A673 (cell line): ENCODE data around the gene TMEM97. TPM values are rescaled to one million over a fixed set of nuclear protein-coding genes. Genes with fewer than 3 reads are reported as not detected.

Source experiments
- BruUV-seq: library from RNA; stranded (reverse); fragments of 400-500 nt; replicated peaks from 2 replicates; lab custom pipeline; 2021; lab: Mats Ljungman, UMichigan
- CTCF ChIA-PET: fragments of 300-600 bp; sonication (Branson Sonifier 250); formaldehyde crosslinking; loops from one replicate; lab custom pipeline; 2022; ENCODE audit warnings: antibody characterized with exemption; lab: Charles Lee
- POLR2A ChIA-PET: fragments of 300-600 bp; sonication (Branson Sonifier 250); formaldehyde crosslinking; loops from one replicate; lab custom pipeline; 2022; ENCODE audit warnings: antibody characterized with exemption; ENCODE audit not compliant: low non-redundant PET; lab: Charles Lee
- DNase-seq: peaks from one replicate; pipeline ENCODE4 v3.0.0-alpha.2; 2015; ENCODE audit warnings: low spot score
- H3K27ac ChIP-seq: fragments of 200-600 bp; sonication (generic); 2 replicates; pipeline ENCODE4 v1.5.1; 2016; ENCODE audit warnings: mixed run types, low read depth, mild to moderate bottlenecking, mixed read lengths, antibody characterized with exemption, low read length; ENCODE audit not compliant: poor library complexity, severe bottlenecking
- H3K27me3 ChIP-seq: fragments of 200-600 bp; sonication (generic); replicated peaks from 2 replicates; pipeline ENCODE4 v1.6.1; 2017; ENCODE audit warnings: mixed run types, low read depth, mild to moderate bottlenecking, mixed read lengths, antibody characterized with exemption, low read length; ENCODE audit not compliant: insufficient read depth, poor library complexity
- H3K36me3 ChIP-seq: fragments of 200-600 bp; sonication (generic); 2 replicates; pipeline ENCODE4 v1.6.1; 2016; ENCODE audit warnings: mixed run types, mild to moderate bottlenecking, mixed read lengths, antibody characterized with exemption, low read length; ENCODE audit not compliant: insufficient read depth, poor library complexity, severe bottlenecking
- H3K4me1 ChIP-seq: fragments of 200-600 bp; sonication (generic); 2 replicates; pipeline ENCODE4 v1.6.1; 2017; ENCODE audit warnings: mixed run types, mild to moderate bottlenecking, mixed read lengths, antibody characterized with exemption, low read length; ENCODE audit not compliant: insufficient read depth, poor library complexity, severe bottlenecking
- H3K4me3 ChIP-seq: fragments of 200-600 bp; sonication (generic); 2 replicates; pipeline ENCODE4 v1.5.1; 2016; ENCODE audit warnings: low read depth, mixed run types, mild to moderate bottlenecking, mixed read lengths, low read length; ENCODE audit not compliant: poor library complexity, severe bottlenecking
- H3K9me3 ChIP-seq: fragments of 200-600 bp; sonication (generic); 2 replicates; pipeline ENCODE4 v1.6.1; 2016; ENCODE audit warnings: mixed run types, low read depth, mild to moderate bottlenecking, mixed read lengths, antibody characterized with exemption, low read length; ENCODE audit not compliant: poor library complexity, severe bottlenecking
- EZH2 ChIP-seq: fragments of 200-600 bp; sonication (generic); IDR thresholded peaks from 2 replicates; pipeline ENCODE4 v1.6.1; 2017; ENCODE audit warnings: borderline replicate concordance, low read depth, mild to moderate bottlenecking, mixed read lengths, antibody characterized with exemption, low read length; ENCODE audit not compliant: poor library complexity, severe bottlenecking
- intact Hi-C: fragments of 100-400 bp; cut with micrococcal nuclease; formaldehyde crosslinking; loops from one replicate; pipeline ENCODE4 v1.10.0; 2022; ENCODE audit not compliant: unreplicated experiment
- total RNA-seq: library from RNA; stranded (reverse); gene quantifications from 2 replicates; pipeline ENCODE4 v1.2.3, GENCODE V29; 2021
- TF ChIP-seq, protein P1 (sequence below): fragments of 300-800, 200-600 bp; sonication (generic); conservative IDR thresholded peaks from 2 replicates; pipeline ENCODE4 v1.5.1; 2017; ENCODE audit warnings: low read depth, mild to moderate bottlenecking, antibody characterized with exemption, low read length, moderate library complexity, mixed read lengths

Gene TMEM97
- total RNA-seq, 1 experiment from 2014 or later: 134 TPM

DNA sequence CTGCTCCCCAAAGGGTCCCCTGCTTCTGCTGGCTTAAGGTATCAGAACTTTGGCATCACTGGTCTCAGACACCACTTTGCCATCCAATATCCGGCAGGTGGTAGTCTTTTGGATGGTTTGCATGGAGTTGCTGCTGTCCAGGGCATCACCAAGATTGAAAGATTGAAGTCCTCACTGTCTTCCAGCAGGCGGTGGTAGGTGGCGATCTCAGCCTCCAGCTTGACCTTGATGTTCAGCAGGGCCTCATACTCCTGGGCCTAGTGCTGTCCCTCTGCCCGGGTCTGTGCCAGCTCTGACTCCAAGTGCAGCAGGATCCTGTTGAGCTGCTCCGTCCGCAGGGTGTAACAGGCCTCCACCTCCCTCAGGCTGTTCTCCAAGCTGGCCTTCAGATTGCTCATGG, 43.0 kb upstream of the TMEM97 start:
- intact Hi-C loops: no loop called here
- no peaks in the 10 kb centered on the region for H3K27me3 ChIP-seq
- H3K27ac ChIP-seq: no peak overlapping the region
- no peak overlapping the region for H3K4me3 ChIP-seq
- TF ChIP-seq, protein P1, sequence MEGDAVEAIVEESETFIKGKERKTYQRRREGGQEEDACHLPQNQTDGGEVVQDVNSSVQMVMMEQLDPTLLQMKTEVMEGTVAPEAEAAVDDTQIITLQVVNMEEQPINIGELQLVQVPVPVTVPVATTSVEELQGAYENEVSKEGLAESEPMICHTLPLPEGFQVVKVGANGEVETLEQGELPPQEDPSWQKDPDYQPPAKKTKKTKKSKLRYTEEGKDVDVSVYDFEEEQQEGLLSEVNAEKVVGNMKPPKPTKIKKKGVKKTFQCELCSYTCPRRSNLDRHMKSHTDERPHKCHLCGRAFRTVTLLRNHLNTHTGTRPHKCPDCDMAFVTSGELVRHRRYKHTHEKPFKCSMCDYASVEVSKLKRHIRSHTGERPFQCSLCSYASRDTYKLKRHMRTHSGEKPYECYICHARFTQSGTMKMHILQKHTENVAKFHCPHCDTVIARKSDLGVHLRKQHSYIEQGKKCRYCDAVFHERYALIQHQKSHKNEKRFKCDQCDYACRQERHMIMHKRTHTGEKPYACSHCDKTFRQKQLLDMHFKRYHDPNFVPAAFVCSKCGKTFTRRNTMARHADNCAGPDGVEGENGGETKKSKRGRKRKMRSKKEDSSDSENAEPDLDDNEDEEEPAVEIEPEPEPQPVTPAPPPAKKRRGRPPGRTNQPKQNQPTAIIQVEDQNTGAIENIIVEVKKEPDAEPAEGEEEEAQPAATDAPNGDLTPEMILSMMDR: no peak
- no peak for TF ChIP-seq EZH2
- H3K9me3 ChIP-seq: no peaks in the 10 kb centered on the region
- ChIA-PET POLR2A (no interaction called here), CTCF (no interaction called here)
- no peaks in the 10 kb centered on the region for H3K4me1 ChIP-seq
- no TSS peak for BruUV-seq
- no peaks in the 10 kb centered on the region for H3K36me3 ChIP-seq
- DNase-seq: no peak

GRCh38 chr17:28279411-28279810, 39.6 kb upstream of the TMEM97 start:
- BruUV-seq: no TSS peak
- TF ChIP-seq, protein P1: no peak
- no peak for TF ChIP-seq EZH2
- Histone ChIP-seq H3K27ac (no peak overlapping the region), H3K4me1 (peaks cover 4% of the 10 kb centered on the region), H3K36me3 (no peaks in the 10 kb centered on the region), H3K4me3 (no peak overlapping the region), H3K9me3 (no peaks in the 10 kb centered on the region), H3K27me3 (no peaks in the 10 kb centered on the region)
- CTCF ChIA-PET: no interaction called here
- intact Hi-C loops: no loop called here
- DNase-seq: no peak
- POLR2A ChIA-PET: no interaction called here

- no peak for DNase-seq
- Histone ChIP-seq H3K4me3 (no peak overlapping the region), H3K27ac (no peak overlapping the region), H3K27me3 (no peaks in the 10 kb centered on the region), H3K36me3 (no peaks in the 10 kb centered on the region), H3K9me3 (no peaks in the 10 kb centered on the region), H3K4me1 (peaks cover 4% of the 10 kb centered on the region)
- no TSS peak for BruUV-seq
- intact Hi-C loops: no loop called here
- POLR2A ChIA-PET: no interaction called here
- TF ChIP-seq EZH2: no peak
- TF ChIP-seq, protein P1: no peak
- CTCF ChIA-PET: no interaction called here
These were observed 38.2 kb upstream of the TMEM97 start for GRCh38 chr17:28280826-28281225.
